ES-I3 (cell line): ENCODE data around the gene SRCAP.

Source experiments
- H3K36me3 ChIP-seq: 2 replicates; pipeline ENCODE4 v1.6.1; 2013; ENCODE audit warnings: mild to moderate bottlenecking, low read length, control low read depth, moderate library complexity; ENCODE audit not compliant: insufficient read depth
- H3K4me1 ChIP-seq: 2 replicates; pipeline ENCODE4 v1.6.1; 2013; ENCODE audit warnings: mild to moderate bottlenecking, control low read depth, low read length; ENCODE audit not compliant: insufficient read depth
- H3K9ac ChIP-seq: 2 replicates; pipeline ENCODE4 v1.6.1; 2013; ENCODE audit warnings: low read depth, mild to moderate bottlenecking, low read length, moderate library complexity
- H3K9me3 ChIP-seq: 2 replicates; pipeline ENCODE4 v1.6.1; 2013; ENCODE audit warnings: mild to moderate bottlenecking, low read length, moderate library complexity; ENCODE audit not compliant: control insufficient read depth, insufficient read depth

The SRCAP gene

DNA sequence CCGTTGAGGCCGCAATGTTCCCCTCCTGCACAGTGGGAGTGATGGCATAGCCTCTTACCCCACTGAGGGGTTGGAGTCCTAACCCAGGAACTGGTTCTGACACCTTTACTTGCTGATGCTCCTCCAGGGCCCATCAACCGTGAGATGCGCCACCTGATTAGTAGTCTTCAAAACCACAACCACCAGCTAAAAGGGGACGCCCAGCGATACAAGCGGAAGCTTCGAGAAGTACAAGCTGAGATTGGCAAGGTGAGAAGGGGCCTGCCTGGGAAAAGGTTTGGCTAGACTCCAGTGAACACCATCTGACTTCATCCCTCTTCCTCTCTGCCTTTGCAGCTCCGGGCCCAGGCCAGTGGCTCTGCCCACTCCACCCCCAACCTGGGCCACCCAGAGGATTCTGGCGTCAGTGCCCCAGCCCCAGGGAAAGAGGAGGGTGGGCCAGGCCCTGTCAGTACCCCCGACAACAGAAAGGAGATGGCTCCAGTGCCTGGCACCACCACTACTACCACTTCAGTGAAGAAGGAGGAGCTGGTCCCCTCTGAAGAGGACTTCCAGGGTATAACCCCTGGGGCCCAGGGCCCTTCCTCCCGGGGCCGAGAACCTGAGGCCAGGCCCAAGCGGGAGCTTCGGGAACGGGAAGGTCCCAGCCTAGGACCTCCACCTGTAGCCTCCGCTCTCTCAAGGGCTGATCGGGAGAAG, 68.9 kb downstream of the SRCAP start:
- Histone ChIP-seq H3K9me3 (no peaks in the 10 kb centered on the region), H3K9ac (no peak overlapping the region), H3K36me3 (peaks cover 41% of the 10 kb centered on the region), H3K4me1 (peaks cover 5% of the 10 kb centered on the region; the same call in 1 of the 2 replicates)

DNA sequence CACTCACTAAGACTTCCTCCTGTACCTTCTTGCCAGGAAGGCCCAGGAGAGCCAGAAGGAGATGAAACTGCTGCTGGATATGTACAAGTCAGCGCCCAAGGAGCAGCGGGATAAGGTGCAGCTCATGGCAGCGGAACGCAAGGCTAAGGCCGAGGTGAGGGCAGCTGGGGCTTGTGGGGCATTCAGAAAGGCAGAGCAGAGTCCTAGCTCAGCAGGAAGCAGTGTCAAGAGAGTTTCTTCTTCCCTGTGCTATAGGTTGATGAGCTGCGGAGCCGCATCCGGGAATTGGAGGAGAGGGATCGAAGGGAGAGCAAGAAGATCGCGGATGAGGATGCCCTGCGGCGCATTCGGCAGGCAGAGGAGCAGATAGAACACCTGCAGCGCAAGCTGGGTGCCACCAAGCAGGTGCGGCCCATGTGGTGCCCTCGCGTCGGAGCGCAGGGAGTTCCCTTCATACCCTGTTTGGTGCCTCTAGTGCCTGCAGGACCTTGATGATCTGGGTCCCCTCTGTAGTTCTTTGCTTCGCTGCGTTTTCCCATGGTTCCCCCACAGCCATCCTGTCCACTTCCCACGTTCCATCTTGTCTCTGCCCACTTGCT, 69.7 kb downstream of the SRCAP start:
- H3K4me1 ChIP-seq, result no peaks in the 10 kb centered on the region
- no peaks in the 10 kb centered on the region for H3K9me3 ChIP-seq
- H3K36me3 ChIP-seq, result peaks cover 38% of the 10 kb centered on the region
- no peak overlapping the region for H3K9ac ChIP-seq

DNA sequence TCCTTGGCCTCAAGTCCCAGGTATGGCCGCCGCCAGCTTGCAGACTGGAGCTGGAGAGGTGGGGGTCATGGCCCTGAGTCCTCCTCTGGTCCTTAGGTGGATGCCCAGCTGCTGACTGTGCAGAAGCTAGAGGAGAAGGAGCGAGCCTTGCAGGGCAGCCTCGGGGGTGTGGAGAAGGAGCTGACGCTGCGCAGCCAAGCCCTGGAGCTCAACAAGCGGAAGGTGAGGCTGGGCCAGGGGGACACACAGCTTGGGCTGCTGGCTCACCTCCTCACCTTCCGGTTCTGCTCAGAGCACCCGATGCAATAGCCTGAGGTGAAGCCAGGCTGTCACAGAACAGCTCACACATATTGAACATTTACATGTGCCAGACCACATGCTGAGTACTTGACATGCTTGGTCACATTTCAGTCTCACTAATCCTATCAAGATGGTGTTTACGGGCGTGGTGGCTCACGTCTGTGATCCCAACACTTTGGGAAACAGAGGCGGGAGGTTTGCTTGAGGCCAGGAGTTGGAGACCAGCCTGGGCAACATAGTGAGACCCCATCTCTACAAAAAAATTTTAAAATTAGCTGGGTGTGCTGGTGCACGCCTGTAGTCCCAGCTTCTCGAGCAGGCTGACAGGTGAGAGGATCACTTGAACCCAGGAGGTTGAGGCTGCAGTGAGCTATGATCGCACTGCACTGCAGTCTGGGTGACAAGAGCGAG, 70.6 kb downstream of the SRCAP start:
- Histone ChIP-seq H3K9me3 (no peaks in the 10 kb centered on the region), H3K4me1 (no peaks in the 10 kb centered on the region), H3K36me3 (peaks cover 31% of the 10 kb centered on the region), H3K9ac (no peak overlapping the region)

DNA sequence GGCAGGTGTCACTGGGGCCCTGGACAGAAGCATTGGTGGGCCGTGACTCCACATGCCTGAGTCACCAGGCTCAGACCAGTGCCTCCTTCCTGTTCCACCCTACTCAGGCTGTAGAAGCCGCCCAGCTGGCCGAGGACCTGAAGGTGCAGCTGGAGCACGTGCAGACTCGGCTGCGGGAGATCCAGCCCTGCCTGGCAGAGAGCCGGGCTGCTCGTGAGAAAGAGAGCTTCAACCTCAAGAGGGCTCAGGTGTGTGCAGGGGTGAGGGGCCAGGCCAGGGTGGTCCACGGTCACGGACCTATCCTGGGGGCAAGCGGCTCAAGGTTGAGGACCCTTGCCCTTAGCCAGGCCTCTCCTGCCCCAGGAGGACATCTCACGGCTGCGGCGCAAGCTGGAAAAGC, 72.8 kb downstream of the SRCAP start:
- H3K36me3 ChIP-seq, result peaks cover 20% of the 10 kb centered on the region
- H3K4me1 ChIP-seq, result no peaks in the 10 kb centered on the region; the same call in 1 of the 2 replicates
- H3K9ac ChIP-seq, result no peak overlapping the region
- no peaks in the 10 kb centered on the region for H3K9me3 ChIP-seq

DNA sequence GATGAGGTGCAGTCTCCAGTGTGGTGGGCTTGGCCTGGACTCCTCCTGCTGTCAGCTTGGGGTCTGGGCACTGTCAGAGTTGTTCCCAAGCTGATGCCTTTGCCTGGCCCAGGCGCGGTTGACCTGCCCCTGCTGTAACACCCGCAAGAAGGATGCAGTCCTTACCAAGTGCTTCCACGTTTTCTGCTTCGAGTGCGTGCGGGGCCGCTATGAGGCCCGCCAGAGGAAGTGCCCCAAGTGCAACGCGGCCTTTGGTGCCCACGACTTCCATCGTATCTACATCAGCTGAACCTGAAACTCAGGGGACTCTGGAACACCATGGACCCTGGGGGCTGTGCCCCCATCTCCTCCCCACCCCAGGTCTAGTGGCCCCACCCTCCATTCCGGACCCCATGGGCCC, 74.9 kb downstream of the SRCAP start:
- Histone ChIP-seq H3K9ac (no peak overlapping the region), H3K9me3 (no peaks in the 10 kb centered on the region), H3K36me3 (peaks cover 11% of the 10 kb centered on the region), H3K4me1 (peaks cover 4% of the 10 kb centered on the region; the same call in 1 of the 2 replicates)

DNA sequence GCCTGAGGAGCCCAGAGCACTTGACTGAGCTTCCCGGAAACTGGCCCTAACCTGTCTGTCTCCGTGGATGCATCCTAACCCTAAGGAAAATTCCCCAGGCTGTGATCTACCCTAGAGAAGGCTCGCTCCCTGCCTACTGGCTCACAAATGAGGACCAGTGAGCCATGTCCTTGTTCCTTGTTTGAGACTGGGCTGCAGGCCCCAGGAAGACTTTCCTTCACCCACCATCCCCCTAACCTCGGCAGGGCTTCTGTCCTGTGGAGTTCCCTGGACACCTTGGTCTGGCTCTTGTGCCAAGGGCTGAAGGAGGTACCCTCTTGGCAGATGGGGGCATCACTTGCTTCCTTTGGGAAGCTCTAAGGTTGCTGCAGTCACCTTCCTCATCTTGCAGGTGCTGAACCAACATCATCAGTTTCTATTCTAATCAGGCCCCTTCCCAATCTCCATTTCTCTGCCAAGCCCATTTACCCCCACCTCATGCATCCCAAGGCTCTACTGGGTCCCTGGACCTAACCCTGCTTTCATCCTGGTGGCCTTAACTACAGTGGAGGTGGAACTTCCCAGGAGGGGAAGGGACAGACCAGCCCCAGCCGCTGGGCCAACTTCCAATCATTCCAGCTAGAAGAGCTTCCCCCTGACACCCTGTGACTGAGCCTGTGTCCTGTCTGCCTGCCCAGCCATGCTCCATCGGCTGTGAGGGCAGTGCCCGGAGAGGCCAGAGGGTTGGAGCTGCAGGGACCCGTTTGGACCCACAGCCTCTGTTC, 75.6 kb downstream of the SRCAP start:
- H3K9ac ChIP-seq, result peak overlapping the region; percentile 98; the same call in 1 of the 2 replicates
- H3K9me3 ChIP-seq, result no peaks in the 10 kb centered on the region
- H3K4me1 ChIP-seq, result peaks cover 4% of the 10 kb centered on the region; the same call in 1 of the 2 replicates
- peaks cover 6% of the 10 kb centered on the region for H3K36me3 ChIP-seq

DNA sequence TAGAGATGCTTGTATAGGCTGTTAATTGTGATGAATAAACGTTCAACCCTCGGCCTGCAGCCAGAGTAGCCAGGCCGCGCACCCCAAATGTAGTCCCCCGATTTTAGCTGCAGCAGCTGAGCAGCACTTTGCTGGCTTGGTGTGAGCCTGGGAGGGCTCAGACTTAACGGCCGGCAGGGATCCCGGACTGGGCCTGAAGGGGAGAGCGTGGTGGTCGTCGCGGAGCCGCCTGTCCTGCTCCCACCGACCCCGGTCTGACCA, 76.1 kb downstream of the SRCAP start:
- Histone ChIP-seq H3K9ac (peak overlapping the region; percentile 98; the same call in 1 of the 2 replicates), H3K9me3 (no peaks in the 10 kb centered on the region), H3K36me3 (peaks cover 5% of the 10 kb centered on the region; the same call in 1 of the 2 replicates), H3K4me1 (peaks cover 4% of the 10 kb centered on the region; the same call in 1 of the 2 replicates)

DNA sequence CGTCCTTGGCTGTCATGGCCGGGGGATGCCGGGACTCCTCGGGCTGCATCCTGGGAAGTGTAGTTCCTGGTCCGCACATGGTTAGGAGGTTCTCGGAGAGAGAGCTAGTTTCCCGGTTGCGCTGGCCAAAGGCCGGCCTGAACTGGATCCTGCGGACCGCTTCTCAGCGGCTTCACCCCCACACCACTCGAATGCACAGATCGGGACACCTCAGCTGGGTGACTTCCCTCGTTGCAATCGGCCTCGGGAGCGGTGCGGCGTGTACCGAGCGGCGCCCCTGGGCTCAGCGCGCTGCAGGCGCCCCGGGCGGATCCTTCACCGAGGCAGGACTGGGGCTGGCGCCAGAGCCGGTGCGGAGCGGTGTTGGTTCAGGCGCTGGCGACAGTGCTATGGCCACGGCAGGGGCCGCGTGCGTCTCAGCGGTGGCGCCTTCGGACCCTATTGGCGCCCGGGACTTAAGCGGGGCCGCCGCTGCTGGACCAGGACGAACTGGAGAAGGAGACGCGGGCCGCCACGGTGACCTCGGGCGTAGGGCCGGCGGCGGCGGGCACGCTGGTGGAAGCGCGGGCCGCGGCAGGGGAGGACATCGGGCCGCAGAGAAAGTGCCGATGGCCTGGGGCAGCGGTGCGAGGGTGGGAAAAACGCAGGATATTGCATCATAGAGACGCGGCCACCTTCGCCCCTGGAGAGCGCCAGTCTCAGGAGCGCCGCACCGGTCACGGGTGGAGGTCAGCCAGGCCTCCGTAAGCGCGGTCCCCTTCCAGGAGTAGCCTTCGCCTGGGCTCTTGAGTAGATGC, 76.6 kb downstream of the SRCAP start:
- H3K9ac ChIP-seq, result peak overlapping the region; percentile 98
- H3K4me1 ChIP-seq, result peaks cover 4% of the 10 kb centered on the region; the same call in 1 of the 2 replicates
- H3K36me3 ChIP-seq, result peaks cover 5% of the 10 kb centered on the region; the same call in 1 of the 2 replicates
- no peaks in the 10 kb centered on the region for H3K9me3 ChIP-seq

DNA sequence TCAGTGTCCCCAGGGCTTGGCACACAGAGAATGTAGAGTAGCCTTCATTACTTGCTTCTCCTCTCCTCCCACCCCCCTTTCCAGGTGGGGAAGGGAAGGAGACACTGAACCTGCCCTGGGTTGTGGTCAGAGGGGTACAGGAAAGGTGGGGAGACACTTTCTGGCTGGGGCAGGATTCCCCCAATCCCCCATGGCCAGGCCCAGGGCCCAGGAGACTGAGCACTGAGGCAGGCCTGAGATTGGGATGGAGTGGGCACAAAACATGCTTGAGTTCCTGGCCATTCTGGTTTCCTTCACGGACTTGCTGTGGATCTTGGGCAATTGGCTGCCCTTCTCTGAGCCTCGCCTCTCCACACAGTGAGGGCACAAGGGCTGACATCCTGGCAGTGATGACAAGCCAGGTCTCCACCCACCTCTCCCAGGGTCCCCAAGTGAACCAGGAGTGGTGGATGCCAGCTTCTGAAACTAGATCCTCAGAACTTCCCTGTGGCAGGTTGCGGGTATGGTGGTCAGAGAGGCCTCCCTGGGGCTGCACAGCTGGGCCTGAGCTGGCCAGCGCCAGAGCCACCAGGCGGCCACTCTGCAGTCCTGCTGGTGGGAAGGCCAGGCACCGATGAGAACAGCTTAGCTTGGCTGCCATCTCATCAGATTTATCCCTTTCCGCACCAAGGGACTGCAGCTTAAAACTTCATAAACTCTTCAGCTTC, 78.8 kb downstream of the SRCAP start:
- Histone ChIP-seq H3K36me3 (peaks cover under 1% of the 10 kb centered on the region; the same call in 1 of the 2 replicates), H3K9me3 (no peaks in the 10 kb centered on the region), H3K4me1 (peaks cover 4% of the 10 kb centered on the region; the same call in 1 of the 2 replicates), H3K9ac (no peak overlapping the region)

DNA sequence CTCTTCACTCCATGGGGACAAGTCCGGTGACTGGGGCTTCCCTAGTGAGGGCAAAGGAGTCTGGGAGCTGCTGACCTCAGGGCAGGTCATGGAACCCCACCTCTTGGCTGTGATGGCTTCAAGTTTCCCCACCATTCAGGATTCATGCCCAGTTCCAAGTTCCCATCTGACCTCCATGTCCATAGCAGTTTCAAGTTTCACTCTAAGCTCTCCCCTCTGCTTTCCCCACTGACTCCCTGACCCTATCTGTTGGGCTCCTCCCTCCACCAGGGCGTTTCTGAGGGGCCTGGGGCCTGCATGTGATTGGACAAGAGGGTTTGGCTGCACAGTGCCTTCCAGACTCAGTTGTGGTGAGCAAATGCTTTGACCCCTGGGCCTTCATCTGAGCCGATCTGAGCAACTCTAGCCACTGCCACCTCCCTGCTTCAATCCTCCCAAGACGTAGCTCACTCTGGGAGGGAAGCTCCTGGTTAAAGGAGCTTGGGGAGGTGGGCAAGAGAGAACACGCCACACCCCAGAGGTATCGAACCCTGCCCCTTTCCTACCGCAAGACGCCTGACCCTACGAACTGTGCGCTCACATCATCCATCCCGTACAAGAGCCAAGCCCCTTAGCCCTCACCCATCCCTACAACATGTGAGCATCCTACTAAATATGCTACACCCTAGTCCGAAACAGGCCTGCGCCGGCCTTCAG, 79.7 kb downstream of the SRCAP start:
- Histone ChIP-seq H3K4me1 (peaks cover 4% of the 10 kb centered on the region; the same call in 1 of the 2 replicates), H3K36me3 (no peaks in the 10 kb centered on the region; the same call in 1 of the 2 replicates), H3K9me3 (no peaks in the 10 kb centered on the region), H3K9ac (no peak overlapping the region)

DNA sequence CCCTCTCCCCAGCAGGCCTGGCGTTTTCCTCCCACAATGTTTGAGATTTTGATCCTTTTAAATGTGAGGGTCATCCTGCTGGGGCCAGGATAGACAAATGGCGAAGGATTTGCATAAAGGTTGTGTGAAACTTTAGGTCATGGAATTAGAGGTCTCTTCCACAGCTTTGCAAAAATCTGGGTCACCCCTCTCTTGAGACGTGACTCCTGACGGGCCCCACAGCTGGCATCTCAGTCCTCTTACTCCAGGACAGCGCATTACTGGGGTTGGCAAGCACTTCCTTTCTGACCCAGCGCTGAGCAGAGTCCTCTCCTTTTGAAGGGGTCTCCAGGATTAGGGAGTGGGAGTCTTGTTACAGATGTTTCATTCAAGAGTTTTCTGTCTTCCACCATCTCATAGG, 80.6 kb downstream of the SRCAP start:
- Histone ChIP-seq H3K9me3 (no peaks in the 10 kb centered on the region), H3K4me1 (peaks cover 4% of the 10 kb centered on the region; the same call in 1 of the 2 replicates), H3K9ac (no peak overlapping the region), H3K36me3 (no peaks in the 10 kb centered on the region; the same call in 1 of the 2 replicates)

DNA sequence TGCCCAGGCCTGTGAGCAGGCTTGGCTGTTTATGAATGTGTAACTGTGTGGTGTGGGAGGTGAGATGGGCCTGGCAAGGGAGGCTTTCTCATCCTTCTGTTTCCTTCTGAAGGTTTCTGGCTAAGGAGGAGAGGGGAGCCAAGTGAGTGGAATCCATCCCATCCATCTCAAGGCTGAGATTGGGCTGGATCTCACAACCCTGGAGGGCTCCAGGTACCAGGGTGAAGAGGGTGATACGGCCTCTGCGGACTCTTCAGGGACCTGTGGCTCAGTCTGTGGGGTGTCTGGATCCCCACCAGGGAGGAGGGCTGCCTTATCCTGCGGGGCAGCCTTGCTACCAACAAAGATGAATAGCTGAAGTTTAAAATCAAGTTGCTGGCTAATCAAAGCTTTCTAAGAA, 81.0 kb downstream of the SRCAP start:
- H3K4me1 ChIP-seq, result peaks cover 4% of the 10 kb centered on the region; the same call in 1 of the 2 replicates
- no peak overlapping the region for H3K9ac ChIP-seq
- H3K9me3 ChIP-seq, result no peaks in the 10 kb centered on the region
- no peaks in the 10 kb centered on the region for H3K36me3 ChIP-seq

DNA sequence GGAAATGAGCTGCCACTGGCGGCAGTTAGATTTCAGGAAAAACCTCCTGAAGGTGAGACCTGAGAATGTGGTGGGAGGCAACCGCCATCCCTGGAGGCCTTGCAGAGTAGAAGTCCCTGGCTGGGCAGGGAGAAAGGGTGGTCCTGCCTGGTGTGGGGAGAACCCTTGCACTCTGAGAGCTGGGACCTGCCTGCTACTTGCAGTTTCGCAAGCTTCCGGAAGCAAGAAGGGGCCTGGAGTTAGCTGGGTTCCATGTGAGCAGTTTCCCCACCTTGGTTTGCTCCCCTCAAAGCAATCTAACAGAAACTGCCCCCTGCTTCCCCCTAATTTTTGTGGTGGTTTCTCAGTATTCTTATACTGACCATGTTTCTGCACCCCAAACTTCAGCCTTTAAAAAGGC, 81.6 kb downstream of the SRCAP start:
- Histone ChIP-seq H3K4me1 (peaks cover 4% of the 10 kb centered on the region; the same call in 1 of the 2 replicates), H3K9ac (no peak overlapping the region), H3K9me3 (no peaks in the 10 kb centered on the region), H3K36me3 (no peaks in the 10 kb centered on the region)
